Activated CD4-positive, alpha-beta T cell treated with anti-CD3 and anti-CD28 coated beads, Interleukin-2, amount 10 ng/mL, durations not matched to agents 24 days and 14 days (primary cell): ENCODE measurements around the gene NOP16. TPM values are rescaled to one million over a fixed set of nuclear protein-coding genes. Genes with fewer than 3 reads are reported as not detected.

Experiments used
- DNase-seq: peaks from one replicate; pipeline ENCODE4 v3.0.0; 2022
- H3K27ac Mint-ChIP-seq: one replicate; pipeline ENCODE4 v1.8.0; 2022; ENCODE audit warnings: mild to moderate bottlenecking, mixed read lengths
- H3K27me3 Mint-ChIP-seq: one replicate; pipeline ENCODE4 v1.8.0; 2022; ENCODE audit warnings: mixed read lengths
- H3K36me3 Mint-ChIP-seq: one replicate; pipeline ENCODE4 v1.8.0; 2022; ENCODE audit warnings: low read depth, mild to moderate bottlenecking, mixed read lengths
- H3K4me1 Mint-ChIP-seq: one replicate; pipeline ENCODE4 v1.8.0; 2021; ENCODE audit warnings: mixed read lengths
- H3K4me3 Mint-ChIP-seq: one replicate; pipeline ENCODE4 v1.8.0; 2022; ENCODE audit warnings: mild to moderate bottlenecking, moderate library complexity, mixed read lengths
- H3K9me3 Mint-ChIP-seq: one replicate; pipeline ENCODE4 v1.8.0; 2021; ENCODE audit warnings: mixed read lengths
- intact Hi-C: fragments of 100-400 bp; cut with micrococcal nuclease; formaldehyde crosslinking; loops from one replicate; pipeline ENCODE4 v1.15.1; 2023
- total RNA-seq: library from RNA; stranded (reverse); gene quantifications from 2 replicates; pipeline ENCODE4 v1.2.3, GENCODE V29; 2022

NOP16 gene
- 109 and 114 TPM in 2 replicates for total RNA-seq

- peaks cover 25% of the 10 kb centered on the region for H3K4me1 Mint-ChIP-seq
Observed at GRCh38 chr5:176388444-176389134, at the start of gene NOP16, which contains the start of gene HIGD2A. Gene NOP16 (minus strand): TSS chr5:176388598. CDS start chr5:176388539, 59 bp downstream. Gene HIGD2A (plus strand): TSS chr5:176388751. CDS start chr5:176388820, 69 bp downstream.

GRCh38 chr5:176436656-176437055 lies 48.3 kb upstream of the NOP16 start:
- H3K36me3 Mint-ChIP-seq, result no peaks in the 10 kb centered on the region

More at GRCh38 chr5:176388444-176389134, at the start of gene NOP16, which contains the start of gene HIGD2A:
- peak within 1 kb of the TSS; percentile 98 for H3K4me3 Mint-ChIP-seq
- intact Hi-C loops, result loop anchor here (1.0 kb wide), 5 partner anchors 23 to 149 kb away; partner anchors contain the start of genes ARL10, CLTB, FAF2 and KIAA1191
- peaks cover 66% of the 10 kb centered on the region for H3K36me3 Mint-ChIP-seq
- H3K9me3 Mint-ChIP-seq, result no peaks in the 10 kb centered on the region
- peak; percentile 99 for DNase-seq
- H3K27me3 Mint-ChIP-seq, result no peaks in the 10 kb centered on the region
- H3K27ac Mint-ChIP-seq, result peak within 1 kb of the TSS; percentile 100

GRCh38 chr5:176432707-176433106 lies 44.3 kb upstream of the NOP16 start:
- peaks cover 15% of the 10 kb centered on the region for H3K4me1 Mint-ChIP-seq
- no peak overlapping the region for H3K4me3 Mint-ChIP-seq
- no peaks in the 10 kb centered on the region for H3K36me3 Mint-ChIP-seq
- no peak overlapping the region for H3K27ac Mint-ChIP-seq
- peaks cover 15% of the 10 kb centered on the region for H3K27me3 Mint-ChIP-seq
- no peak for DNase-seq
- H3K9me3 Mint-ChIP-seq, result peaks cover 5% of the 10 kb centered on the region
- intact Hi-C loops, result no loop called here

More at GRCh38 chr5:176436656-176437055, 48.3 kb upstream of the NOP16 start:
- H3K9me3 Mint-ChIP-seq, result peaks cover 5% of the 10 kb centered on the region
- intact Hi-C loops, result no loop called here
- H3K27ac Mint-ChIP-seq, result peak overlapping the region; percentile 10
- H3K4me3 Mint-ChIP-seq, result peak overlapping the region; percentile 47
- no peak for DNase-seq
- H3K4me1 Mint-ChIP-seq, result peaks cover 9% of the 10 kb centered on the region
- H3K27me3 Mint-ChIP-seq, result peaks cover 8% of the 10 kb centered on the region

- Mint-ChIP-seq H3K4me3 (no peak overlapping the region), H3K4me1 (peaks cover 6% of the 10 kb centered on the region), H3K9me3 (peaks cover 7% of the 10 kb centered on the region), H3K27ac (no peak overlapping the region), H3K27me3 (peaks cover 14% of the 10 kb centered on the region), H3K36me3 (no peaks in the 10 kb centered on the region)
- intact Hi-C loops, result no loop called here
- DNase-seq, result no peak
Observed at GRCh38 chr5:176429972-176430371, 41.6 kb upstream of the NOP16 start.

- no peaks in the 10 kb centered on the region for H3K36me3 Mint-ChIP-seq
- peaks cover 7% of the 10 kb centered on the region for H3K9me3 Mint-ChIP-seq
- intact Hi-C loops, result no loop called here
- DNase-seq, result no peak
- H3K27ac Mint-ChIP-seq, result no peak overlapping the region
- no peak overlapping the region for H3K4me3 Mint-ChIP-seq
- H3K27me3 Mint-ChIP-seq, result peaks cover 18% of the 10 kb centered on the region
- peaks cover 6% of the 10 kb centered on the region for H3K4me1 Mint-ChIP-seq
Observed at GRCh38 chr5:176427971-176428370, 39.6 kb upstream of the NOP16 start.

- no peak for DNase-seq
- Mint-ChIP-seq H3K27ac (no peak overlapping the region), H3K27me3 (peaks cover 21% of the 10 kb centered on the region), H3K9me3 (peaks cover 3% of the 10 kb centered on the region), H3K4me3 (no peak overlapping the region), H3K36me3 (no peaks in the 10 kb centered on the region), H3K4me1 (peaks cover 6% of the 10 kb centered on the region)
- intact Hi-C loops, result no loop called here
Observed at GRCh38 chr5:176426876-176427275, 38.5 kb upstream of the NOP16 start.

GRCh38 chr5:176425791-176426190 lies 37.4 kb upstream of the NOP16 start:
- peaks cover 6% of the 10 kb centered on the region for H3K4me1 Mint-ChIP-seq
- DNase-seq, result no peak
- no peak overlapping the region for H3K27ac Mint-ChIP-seq
- H3K27me3 Mint-ChIP-seq, result peaks cover 27% of the 10 kb centered on the region
- intact Hi-C loops, result no loop called here
- peaks cover 2% of the 10 kb centered on the region for H3K9me3 Mint-ChIP-seq
- no peak overlapping the region for H3K4me3 Mint-ChIP-seq
- H3K36me3 Mint-ChIP-seq, result no peaks in the 10 kb centered on the region

GRCh38 chr5:176425138-176425537 lies 36.7 kb upstream of the NOP16 start:
- no peak overlapping the region for H3K4me3 Mint-ChIP-seq
- peaks cover 28% of the 10 kb centered on the region for H3K27me3 Mint-ChIP-seq
- DNase-seq, result no peak
- H3K27ac Mint-ChIP-seq, result no peak overlapping the region
- intact Hi-C loops, result no loop called here
- peaks cover 2% of the 10 kb centered on the region for H3K9me3 Mint-ChIP-seq
- peaks cover 2% of the 10 kb centered on the region for H3K4me1 Mint-ChIP-seq
- H3K36me3 Mint-ChIP-seq, result no peaks in the 10 kb centered on the region

- no peak for DNase-seq
- intact Hi-C loops, result no loop called here
- Mint-ChIP-seq H3K4me1 (no peaks in the 10 kb centered on the region), H3K9me3 (peaks cover 2% of the 10 kb centered on the region), H3K27ac (no peak overlapping the region), H3K27me3 (peaks cover 27% of the 10 kb centered on the region), H3K36me3 (no peaks in the 10 kb centered on the region), H3K4me3 (no peak overlapping the region)
Observed at GRCh38 chr5:176424181-176424580, 35.8 kb upstream of the NOP16 start.

- DNase-seq, result no peak
- peaks cover 24% of the 10 kb centered on the region for H3K27me3 Mint-ChIP-seq
- H3K36me3 Mint-ChIP-seq, result no peaks in the 10 kb centered on the region
- H3K27ac Mint-ChIP-seq, result no peak overlapping the region
- H3K4me3 Mint-ChIP-seq, result no peak overlapping the region
- intact Hi-C loops, result no loop called here
- peaks cover 2% of the 10 kb centered on the region for H3K9me3 Mint-ChIP-seq
- H3K4me1 Mint-ChIP-seq, result peaks cover 5% of the 10 kb centered on the region
Observed at GRCh38 chr5:176420972-176421544, 32.7 kb upstream of the NOP16 start.

GRCh38 chr5:176420086-176420485 lies 31.7 kb upstream of the NOP16 start:
- H3K4me1 Mint-ChIP-seq, result peaks cover 9% of the 10 kb centered on the region
- H3K27me3 Mint-ChIP-seq, result peaks cover 24% of the 10 kb centered on the region
- DNase-seq, result no peak
- intact Hi-C loops, result no loop called here
- H3K4me3 Mint-ChIP-seq, result no peak overlapping the region
- H3K27ac Mint-ChIP-seq, result no peak overlapping the region
- H3K9me3 Mint-ChIP-seq, result no peaks in the 10 kb centered on the region
- H3K36me3 Mint-ChIP-seq, result no peaks in the 10 kb centered on the region

- DNase-seq, result no peak
- H3K36me3 Mint-ChIP-seq, result no peaks in the 10 kb centered on the region
- H3K27me3 Mint-ChIP-seq, result peaks cover 22% of the 10 kb centered on the region
- no peaks in the 10 kb centered on the region for H3K9me3 Mint-ChIP-seq
- H3K4me3 Mint-ChIP-seq, result no peak overlapping the region
- H3K27ac Mint-ChIP-seq, result no peak overlapping the region
- intact Hi-C loops, result loop anchor here (5.0 kb wide), 1 partner anchor 199 kb away; no protein-coding TSS in a partner anchor
- H3K4me1 Mint-ChIP-seq, result peaks cover 22% of the 10 kb centered on the region
Observed at GRCh38 chr5:176418251-176418650, 29.9 kb upstream of the NOP16 start.

- peaks cover 12% of the 10 kb centered on the region for H3K27me3 Mint-ChIP-seq
- H3K4me3 Mint-ChIP-seq, result peak overlapping the region; percentile 57
- intact Hi-C loops, result loop anchor here (1.0 to 5.0 kb wide), 5 partner anchors 28 to 200 kb away; partner anchors contain the start of genes FAF2 and RNF44
- no peaks in the 10 kb centered on the region for H3K36me3 Mint-ChIP-seq
- peaks cover 27% of the 10 kb centered on the region for H3K4me1 Mint-ChIP-seq
- no peak for DNase-seq
- peak overlapping the region; percentile 6 for H3K27ac Mint-ChIP-seq
- no peaks in the 10 kb centered on the region for H3K9me3 Mint-ChIP-seq
Observed at GRCh38 chr5:176416965-176417364, 28.6 kb upstream of the NOP16 start.
